Esophagus squamous epithelium (tissue), 5 donors: ENCODE results near the gene ITGB5. TPM values are rescaled to one million over a fixed set of nuclear protein-coding genes. Genes with fewer than 3 reads are reported as not detected.

Source experiments
- DNase-seq: peaks from one replicate; lab custom pipeline; 2025; lab: John Stamatoyannopoulos, UW
- H3K27ac ChIP-seq, 4 donors: fragments of 200-600 bp; sonication (generic); one replicate each; pipeline ENCODE4 v1.5.1; 2016 to 2019; ENCODE audit warnings: mild to moderate bottlenecking in 1 of 4
- H3K27me3 ChIP-seq, 4 donors: fragments of 200-600 bp; sonication (generic); 1 replicate in 3 of 4; 2 replicates in 1 of 4; pipeline versions ENCODE4 v1.5.1 to v1.6.0; 2017 to 2021; ENCODE audit warnings: antibody characterized with exemption in 1 of 4
- H3K36me3 ChIP-seq, 3 donors: fragments of 200-600 bp; sonication (generic); one replicate each; pipeline ENCODE4 v1.5.1; 2016 to 2019
- H3K4me1 ChIP-seq, 3 donors: fragments of 200-600 bp; sonication (generic); one replicate each; pipeline ENCODE4 v1.5.1; 2017 to 2019
- H3K4me3 ChIP-seq, 4 donors: fragments of 200-600 bp; sonication (generic); 1 replicate in 3 of 4; 2 replicates in 1 of 4; pipeline ENCODE4 v1.5.1; 2016 to 2019; ENCODE audit warnings: mild to moderate bottlenecking in 2 of 4, moderate library complexity in 1 of 4
- H3K9me3 ChIP-seq, 3 donors: fragments of 200-600 bp; sonication (generic); one replicate each; pipeline ENCODE4 v1.5.1; 2016 to 2019
- POLR2A ChIP-seq, 4 donors: fragments of 450-650 bp; IDR thresholded peaks; one replicate each; pipeline ENCODE4 v1.6.1; 2017; ENCODE audit warnings: antibody characterized with exemption in 4 of 4, mild to moderate bottlenecking in 4 of 4, moderate library complexity in 3 of 4
- WGBS, 2 donors: methylation state at CpG; one replicate each; pipeline ENCODE4 v1.1.5; 2018; 5-methylcytosine and 5-hydroxymethylcytosine counted together
- intact Hi-C: fragments of 100-400 bp; cut with DNase I; formaldehyde crosslinking; loops from one replicate; pipeline ENCODE4 v1.15.0; 2022
- total RNA-seq, 4 donors: library from RNA; depleted of rRNA; stranded (reverse); fragments of >200 nt; gene quantifications; one replicate each; pipeline ENCODE4 v1.1.0, GENCODE V29; 2016
- TF ChIP-seq, protein P1 (sequence below), 6 experiments: fragments of 450-650 bp in 4 of 6; fragments of 200-600 bp in 2 of 6; sonication (generic) in 2 of 6; IDR thresholded peaks; one replicate each; pipeline ENCODE4 v1.5.1; 2016 to 2019; ENCODE audit warnings: antibody characterized with exemption in 6 of 6, mild to moderate bottlenecking in 4 of 6, moderate library complexity in 4 of 6
- donor health status: DM: yes; HTN: yes; CAD: no.

ITGB5 gene
- total RNA-seq, 4 donors from 2014 or later = 68.4 to 114 (median 79.7) TPM

DNA sequence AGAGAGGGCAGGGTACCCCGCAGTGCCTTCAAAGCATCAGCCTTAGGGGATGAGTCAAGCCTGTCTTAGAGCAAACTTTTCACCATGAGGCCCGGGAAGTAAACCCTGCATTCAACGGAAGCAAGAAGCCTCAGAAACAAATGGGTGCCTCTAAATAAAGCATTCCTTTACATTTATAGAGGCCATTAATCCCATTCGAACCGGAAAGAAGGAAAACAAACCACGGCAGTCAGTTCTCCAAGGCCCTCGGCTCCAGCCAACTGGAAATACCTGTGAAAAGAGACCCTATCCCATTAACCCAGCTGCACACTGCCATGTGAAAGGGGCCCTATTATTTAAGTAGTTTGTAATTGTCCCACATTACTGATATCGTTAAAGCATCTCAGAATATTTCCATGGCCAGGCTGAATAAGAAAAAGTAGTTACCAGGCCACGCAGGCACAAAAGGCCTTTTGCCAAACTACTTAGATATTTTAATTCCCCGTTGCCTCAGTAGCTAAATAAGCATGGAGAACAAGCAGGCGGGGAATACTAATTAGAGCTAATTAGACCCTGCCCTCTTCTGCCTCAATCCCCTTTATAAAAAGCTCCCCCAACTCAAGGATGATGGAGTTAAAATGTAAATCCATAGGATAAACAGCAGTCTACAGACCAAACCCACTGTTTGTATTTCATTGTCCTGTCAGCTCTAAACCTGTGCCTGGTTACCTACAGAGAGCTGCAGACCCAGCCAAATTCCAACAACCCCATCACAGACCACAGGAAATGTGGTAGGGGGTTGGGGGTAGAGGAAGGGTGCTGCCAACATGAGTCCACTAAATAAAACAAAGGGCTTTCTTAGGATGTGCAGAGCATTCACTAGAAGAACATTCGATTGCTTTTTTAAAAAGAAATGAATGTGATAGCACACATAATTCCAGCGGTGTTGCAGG is 4.1 kb downstream of the ITGB5 start:
- intact Hi-C loops = no loop called here

DNA sequence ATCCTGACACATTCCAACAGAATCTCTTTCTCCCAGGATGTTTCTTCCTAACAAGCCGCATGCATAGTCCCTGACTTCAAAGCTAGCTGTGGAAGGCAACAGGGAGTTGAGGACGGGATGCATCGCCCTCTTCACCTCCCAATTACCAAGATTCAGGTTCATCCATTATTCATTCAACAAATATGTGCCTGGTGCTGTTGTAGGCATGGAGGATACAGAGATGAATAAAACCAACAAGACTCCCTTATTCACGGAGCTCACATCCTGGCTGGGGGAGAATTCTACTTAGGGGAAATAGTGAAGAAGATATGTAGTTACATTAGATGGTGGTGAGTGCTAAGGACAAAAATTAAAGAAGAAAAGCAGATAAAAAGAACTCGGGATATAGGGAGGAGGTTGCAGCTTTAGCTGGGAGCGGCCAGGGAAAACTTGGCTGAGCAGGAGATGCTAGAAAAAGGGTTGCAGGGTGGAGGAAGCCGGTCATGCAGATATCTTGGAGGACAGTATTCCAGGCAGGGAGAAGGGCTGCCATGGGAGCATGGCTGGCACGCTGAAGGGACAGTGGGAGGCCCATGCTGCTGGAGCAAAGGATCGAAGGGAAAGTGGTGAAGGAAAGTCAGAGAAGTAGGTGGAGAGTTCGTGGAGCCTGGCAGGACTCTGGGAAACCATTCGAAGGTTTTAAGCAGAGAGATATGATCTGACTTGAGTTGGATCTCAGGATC is 5.0 kb downstream of the ITGB5 start:
- Histone ChIP-seq H3K4me3 (no peak overlapping the region), H3K27me3 (peaks cover 0 to 13% (median 0%) of the 10 kb centered on the region in 4 donors), H3K9me3 (no peaks in the 10 kb centered on the region), H3K4me1 (peaks cover 36 to 89% (median 40%) of the 10 kb centered on the region in 3 donors), H3K27ac (peak overlapping the region in 2 of 4 donors; percentile 43 to 95), H3K36me3 (no peaks in the 10 kb centered on the region)
- no peak for DNase-seq
- intact Hi-C loops = no loop called here
- WGBS, 2 donors = 82 to 86% methylated on average over 11 of the region's 11 CpGs
- TF ChIP-seq POLR2A (IDR thresholded peaks at IDR 0.05) = no peak
- TF ChIP-seq, protein P1, sequence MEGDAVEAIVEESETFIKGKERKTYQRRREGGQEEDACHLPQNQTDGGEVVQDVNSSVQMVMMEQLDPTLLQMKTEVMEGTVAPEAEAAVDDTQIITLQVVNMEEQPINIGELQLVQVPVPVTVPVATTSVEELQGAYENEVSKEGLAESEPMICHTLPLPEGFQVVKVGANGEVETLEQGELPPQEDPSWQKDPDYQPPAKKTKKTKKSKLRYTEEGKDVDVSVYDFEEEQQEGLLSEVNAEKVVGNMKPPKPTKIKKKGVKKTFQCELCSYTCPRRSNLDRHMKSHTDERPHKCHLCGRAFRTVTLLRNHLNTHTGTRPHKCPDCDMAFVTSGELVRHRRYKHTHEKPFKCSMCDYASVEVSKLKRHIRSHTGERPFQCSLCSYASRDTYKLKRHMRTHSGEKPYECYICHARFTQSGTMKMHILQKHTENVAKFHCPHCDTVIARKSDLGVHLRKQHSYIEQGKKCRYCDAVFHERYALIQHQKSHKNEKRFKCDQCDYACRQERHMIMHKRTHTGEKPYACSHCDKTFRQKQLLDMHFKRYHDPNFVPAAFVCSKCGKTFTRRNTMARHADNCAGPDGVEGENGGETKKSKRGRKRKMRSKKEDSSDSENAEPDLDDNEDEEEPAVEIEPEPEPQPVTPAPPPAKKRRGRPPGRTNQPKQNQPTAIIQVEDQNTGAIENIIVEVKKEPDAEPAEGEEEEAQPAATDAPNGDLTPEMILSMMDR (IDR thresholded peaks at IDR 0.05) = no peak

More for the DNA sequence above, 4.1 kb downstream of the ITGB5 start:
- peak overlapping the region in 3 of 4 donors; percentile 26 to 95 (median 42) for H3K27ac ChIP-seq
- no peak overlapping the region for H3K4me3 ChIP-seq
- peaks cover 30 to 88% (median 40%) of the 10 kb centered on the region in 3 donors for H3K4me1 ChIP-seq
- 71 to 81% methylated on average over 13 of the region's 13 CpGs for whole genome bisulfite sequencing, 2 donors
- DNase-seq = no peak
- peaks cover 0 to 13% (median 0%) of the 10 kb centered on the region in 4 donors for H3K27me3 ChIP-seq
- no peaks in the 10 kb centered on the region for H3K36me3 ChIP-seq
- TF ChIP-seq POLR2A (IDR thresholded peaks at IDR 0.05) = no peak
- TF ChIP-seq, protein P1 (IDR thresholded peaks at IDR 0.05) = no peak
- no peaks in the 10 kb centered on the region for H3K9me3 ChIP-seq

DNA sequence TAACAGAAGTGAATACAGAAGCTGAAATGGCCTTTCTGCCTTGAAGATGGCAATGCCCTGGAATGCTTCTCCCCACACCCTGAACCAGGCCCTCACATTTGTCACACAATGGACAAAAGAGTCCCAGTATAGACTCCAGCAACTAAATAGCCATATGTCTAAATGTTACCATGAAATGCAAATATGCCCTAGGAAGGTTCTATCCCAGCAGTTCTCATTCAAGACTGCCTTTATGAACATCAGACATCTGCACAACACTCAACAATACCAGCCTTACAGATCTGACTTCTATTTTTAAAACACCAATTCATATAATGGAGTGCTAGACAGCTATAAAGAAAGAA is 7.9 kb downstream of the ITGB5 start:
- no peaks in the 10 kb centered on the region for H3K36me3 ChIP-seq
- peak overlapping the region; percentile 69 to 87 (median 74) for H3K27ac ChIP-seq
- DNase-seq = no peak
- intact Hi-C loops = no loop called here
- H3K9me3 ChIP-seq = no peaks in the 10 kb centered on the region
- H3K4me3 ChIP-seq = peak overlapping the region in 1 of 4 donors; percentile 15
- H3K27me3 ChIP-seq = no peaks in the 10 kb centered on the region
- peaks cover 29 to 84% (median 30%) of the 10 kb centered on the region in 3 donors for H3K4me1 ChIP-seq
- no peak for TF ChIP-seq POLR2A (IDR thresholded peaks at IDR 0.05)
- TF ChIP-seq, protein P1 (IDR thresholded peaks at IDR 0.05) = no peak

DNA sequence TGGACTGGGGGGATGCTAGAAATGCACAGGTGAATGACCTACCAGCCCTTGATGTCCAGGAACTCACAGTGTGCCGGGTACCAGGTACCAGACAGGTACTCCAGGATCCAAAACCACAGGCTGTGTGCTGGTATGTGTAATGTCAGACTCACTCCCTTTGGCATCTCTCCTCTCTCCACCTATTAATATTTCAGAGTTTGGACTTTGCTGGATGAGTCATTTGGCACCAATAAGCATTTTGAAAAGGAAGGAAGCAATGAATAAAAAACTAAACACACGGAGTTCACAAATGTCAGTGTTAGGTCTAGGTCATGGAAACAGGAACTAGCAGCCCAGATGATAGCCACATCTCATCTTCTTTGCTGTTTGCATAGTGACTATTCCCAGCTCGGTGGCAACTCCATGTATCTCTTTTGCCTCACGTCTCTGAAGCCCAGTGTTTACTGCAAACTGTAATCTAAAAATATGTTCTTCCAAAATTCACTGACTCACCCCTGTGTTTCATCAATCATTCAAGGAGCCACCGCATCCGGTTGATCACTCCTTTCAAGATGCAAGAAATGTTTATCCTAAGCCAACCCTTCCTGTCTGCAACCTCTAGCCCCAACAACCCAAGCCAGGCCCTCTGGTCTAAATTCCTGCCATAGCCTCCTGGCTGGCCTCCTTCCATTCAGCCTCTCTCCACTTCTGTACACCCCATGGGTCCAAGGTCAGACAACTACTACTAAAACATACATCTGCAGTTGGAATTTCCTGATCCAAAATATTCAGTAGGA is 8.4 kb downstream of the ITGB5 start:
- Histone ChIP-seq H3K27me3 (no peaks in the 10 kb centered on the region), H3K9me3 (no peaks in the 10 kb centered on the region), H3K4me1 (peaks cover 26 to 79% (median 26%) of the 10 kb centered on the region in 3 donors), H3K36me3 (no peaks in the 10 kb centered on the region), H3K4me3 (peak overlapping the region in 1 of 4 donors; percentile 15), H3K27ac (peak overlapping the region; percentile 69 to 87 (median 74))
- intact Hi-C loops = no loop called here
- TF ChIP-seq POLR2A (IDR thresholded peaks at IDR 0.05) = no peak
- TF ChIP-seq, protein P1 (IDR thresholded peaks at IDR 0.05) = no peak
- DNase-seq = no peak
- 3 to 4% methylated on average over 6 of the region's 6 CpGs for WGBS, 2 donors
